ENCODE data around the gene IGSF10.

IGSF10 gene

GRCh38 chr3:151440940-151441339 is 19.9 kb downstream of the IGSF10 start:
- Mint-ChIP-seq H3K9me3 (no peaks in the 10 kb centered on the region), H3K4me3 (no peak overlapping the region), H3K27ac (no peak overlapping the region), H3K27me3 (ENCODE audit: low read depth, poor library complexity) (no peaks in the 10 kb centered on the region), H3K4me1 (no peaks in the 10 kb centered on the region), H3K36me3 (ENCODE audit: low read depth) (no peaks in the 10 kb centered on the region)
- TF ChIP-seq CTCF (IDR thresholded peaks at IDR 0.05) = no peak
- DNase-seq = no peak

- TF ChIP-seq CTCF (IDR thresholded peaks at IDR 0.05) = peak; percentile 82
- Mint-ChIP-seq H3K36me3 (ENCODE audit: low read depth) (no peaks in the 10 kb centered on the region), H3K9me3 (no peaks in the 10 kb centered on the region), H3K27me3 (ENCODE audit: low read depth, poor library complexity) (no peaks in the 10 kb centered on the region), H3K4me1 (no peaks in the 10 kb centered on the region), H3K4me3 (no peak overlapping the region), H3K27ac (no peak overlapping the region)
- peak; percentile 23 for DNase-seq
Observed at GRCh38 chr3:151439652-151440125, 21.2 kb downstream of the IGSF10 start.

GRCh38 chr3:151437906-151438305 is 23.0 kb downstream of the IGSF10 start:
- Mint-ChIP-seq H3K4me1 (no peaks in the 10 kb centered on the region), H3K4me3 (no peak overlapping the region), H3K9me3 (no peaks in the 10 kb centered on the region), H3K36me3 (ENCODE audit: low read depth) (peaks cover 4% of the 10 kb centered on the region), H3K27me3 (ENCODE audit: low read depth, poor library complexity) (no peaks in the 10 kb centered on the region), H3K27ac (no peak overlapping the region)
- DNase-seq = no peak
- TF ChIP-seq CTCF (IDR thresholded peaks at IDR 0.05) = no peak

- Mint-ChIP-seq H3K27ac (no peak overlapping the region), H3K36me3 (ENCODE audit: low read depth) (peaks cover 8% of the 10 kb centered on the region), H3K4me1 (no peaks in the 10 kb centered on the region), H3K4me3 (no peak overlapping the region), H3K27me3 (ENCODE audit: low read depth, poor library complexity) (no peaks in the 10 kb centered on the region), H3K9me3 (no peaks in the 10 kb centered on the region)
- no peak for TF ChIP-seq CTCF (IDR thresholded peaks at IDR 0.05)
- no peak for DNase-seq
Observed at GRCh38 chr3:151436675-151437446, 24.0 kb downstream of the IGSF10 start.

GRCh38 chr3:151434151-151434890 is 26.5 kb downstream of the IGSF10 start:
- TF ChIP-seq CTCF (IDR thresholded peaks at IDR 0.05) = no peak
- Mint-ChIP-seq H3K4me3 (no peak overlapping the region), H3K9me3 (peaks cover 16% of the 10 kb centered on the region), H3K27ac (no peak overlapping the region), H3K27me3 (ENCODE audit: low read depth, poor library complexity) (no peaks in the 10 kb centered on the region), H3K4me1 (peaks cover 6% of the 10 kb centered on the region), H3K36me3 (ENCODE audit: low read depth) (peaks cover 33% of the 10 kb centered on the region)
- no peak for DNase-seq
